ENCODE results near the gene COL5A3.

COL5A3 gene

GRCh38 chr19:9995999-9996398, 14.3 kb downstream of the COL5A3 start:
- Histone ChIP-seq H3K9me3 (ENCODE audit: control insufficient read depth, low read depth, low read length) (no peaks in the 10 kb centered on the region), H3K36me3 (ENCODE audit: control insufficient read depth, low read depth, low read length) (no peaks in the 10 kb centered on the region), H3K4me3 (ENCODE audit: low read length) (no peak overlapping the region), H3K27me3 (ENCODE audit: control insufficient read depth, insufficient read depth, low read length) (peaks cover 5% of the 10 kb centered on the region), H3K9ac (ENCODE audit: low read length) (no peak overlapping the region), H3K27ac (ENCODE audit: low read length) (no peak overlapping the region), H3K4me1 (ENCODE audit: control insufficient read depth, low read depth, low read length) (peaks cover 3% of the 10 kb centered on the region)

DNA sequence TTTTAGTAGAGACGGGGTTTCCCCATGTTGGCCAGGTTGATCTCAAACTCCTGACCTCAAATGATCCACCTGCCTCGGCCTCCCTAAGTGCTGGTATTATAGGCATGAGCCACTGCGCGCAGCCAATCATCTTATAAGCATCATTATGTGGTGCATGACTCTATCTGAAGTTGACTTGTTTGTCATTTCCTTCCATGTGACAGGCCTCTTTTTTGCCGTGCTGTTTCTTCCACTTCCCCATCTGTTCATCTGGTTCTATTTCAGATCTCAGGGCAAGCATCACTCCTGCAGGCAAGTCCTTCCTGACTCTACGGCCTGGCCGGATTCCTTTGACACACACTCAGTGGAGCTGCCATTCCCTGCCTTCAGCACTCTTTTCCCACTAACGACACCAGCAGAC, 15.2 kb downstream of the COL5A3 start:
- Histone ChIP-seq H3K27ac (ENCODE audit: low read length) (no peak overlapping the region), H3K9ac (ENCODE audit: low read length) (no peak overlapping the region), H3K9me3 (ENCODE audit: control insufficient read depth, low read depth, low read length) (no peaks in the 10 kb centered on the region), H3K4me3 (ENCODE audit: low read length) (no peak overlapping the region), H3K27me3 (ENCODE audit: control insufficient read depth, insufficient read depth, low read length) (peaks cover 5% of the 10 kb centered on the region), H3K36me3 (ENCODE audit: control insufficient read depth, low read depth, low read length) (no peaks in the 10 kb centered on the region), H3K4me1 (ENCODE audit: control insufficient read depth, low read depth, low read length) (peaks cover 2% of the 10 kb centered on the region)

- no peaks in the 10 kb centered on the region for H3K27me3 ChIP-seq (ENCODE audit: control insufficient read depth, insufficient read depth, low read length)
- H3K9ac ChIP-seq (ENCODE audit: low read length): no peak overlapping the region
- H3K27ac ChIP-seq (ENCODE audit: low read length): no peak overlapping the region
- H3K4me1 ChIP-seq (ENCODE audit: control insufficient read depth, low read depth, low read length): no peaks in the 10 kb centered on the region
- no peak overlapping the region for H3K4me3 ChIP-seq (ENCODE audit: low read length)
- no peaks in the 10 kb centered on the region for H3K9me3 ChIP-seq (ENCODE audit: control insufficient read depth, low read depth, low read length)
- no peaks in the 10 kb centered on the region for H3K36me3 ChIP-seq (ENCODE audit: control insufficient read depth, low read depth, low read length)
Observed at GRCh38 chr19:9991425-9992191, 18.7 kb downstream of the COL5A3 start.

GRCh38 chr19:9989504-9989903, 20.8 kb downstream of the COL5A3 start:
- Histone ChIP-seq H3K9me3 (ENCODE audit: control insufficient read depth, low read depth, low read length) (no peaks in the 10 kb centered on the region), H3K4me1 (ENCODE audit: control insufficient read depth, low read depth, low read length) (no peaks in the 10 kb centered on the region), H3K27ac (ENCODE audit: low read length) (no peak overlapping the region), H3K9ac (ENCODE audit: low read length) (no peak overlapping the region), H3K27me3 (ENCODE audit: control insufficient read depth, insufficient read depth, low read length) (no peaks in the 10 kb centered on the region), H3K4me3 (ENCODE audit: low read length) (no peak overlapping the region), H3K36me3 (ENCODE audit: control insufficient read depth, low read depth, low read length) (no peaks in the 10 kb centered on the region)

GRCh38 chr19:9986787-9987281, 23.5 kb downstream of the COL5A3 start:
- no peak overlapping the region for H3K4me3 ChIP-seq (ENCODE audit: low read length)
- no peak overlapping the region for H3K9ac ChIP-seq (ENCODE audit: low read length)

GRCh38 chr19:9981406-9982260, 28.7 kb downstream of the COL5A3 start:
- Histone ChIP-seq H3K36me3 (ENCODE audit: control insufficient read depth, low read depth, low read length) (no peaks in the 10 kb centered on the region), H3K27me3 (ENCODE audit: control insufficient read depth, insufficient read depth, low read length) (no peaks in the 10 kb centered on the region), H3K4me3 (ENCODE audit: low read length) (no peak overlapping the region), H3K27ac (ENCODE audit: low read length) (no peak overlapping the region), H3K4me1 (ENCODE audit: control insufficient read depth, low read depth, low read length) (no peaks in the 10 kb centered on the region), H3K9ac (ENCODE audit: low read length) (no peak overlapping the region), H3K9me3 (ENCODE audit: control insufficient read depth, low read depth, low read length) (no peaks in the 10 kb centered on the region)

More at GRCh38 chr19:9986787-9987281, 23.5 kb downstream of the COL5A3 start:
- H3K36me3 ChIP-seq (ENCODE audit: control insufficient read depth, low read depth, low read length): no peaks in the 10 kb centered on the region
- H3K27ac ChIP-seq (ENCODE audit: low read length): no peak overlapping the region
- no peaks in the 10 kb centered on the region for H3K4me1 ChIP-seq (ENCODE audit: control insufficient read depth, low read depth, low read length)
- no peaks in the 10 kb centered on the region for H3K27me3 ChIP-seq (ENCODE audit: control insufficient read depth, insufficient read depth, low read length)
- no peaks in the 10 kb centered on the region for H3K9me3 ChIP-seq (ENCODE audit: control insufficient read depth, low read depth, low read length)

DNA sequence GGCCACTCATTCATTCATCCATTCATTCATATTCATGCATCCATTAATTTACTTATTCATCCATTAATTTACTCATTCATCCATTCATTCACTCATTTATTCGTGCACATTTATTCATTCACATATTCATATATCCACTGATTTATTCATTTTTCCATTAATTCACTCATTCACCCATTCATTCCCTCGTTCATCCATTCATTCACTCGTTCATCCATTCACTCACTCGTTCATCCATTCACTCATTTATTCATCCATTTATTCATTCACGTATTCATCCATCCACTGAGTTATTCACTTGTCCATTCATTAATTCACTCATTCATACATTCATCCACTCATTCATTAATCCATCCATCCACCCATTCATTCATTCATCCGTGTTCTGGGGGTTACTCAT, 38.2 kb downstream of the COL5A3 start:
- no peak overlapping the region for H3K27ac ChIP-seq (ENCODE audit: low read length)
- H3K9me3 ChIP-seq (ENCODE audit: control insufficient read depth, low read depth, low read length): no peaks in the 10 kb centered on the region
- H3K9ac ChIP-seq (ENCODE audit: low read length): no peak overlapping the region
- H3K27me3 ChIP-seq (ENCODE audit: control insufficient read depth, insufficient read depth, low read length): peaks cover 6% of the 10 kb centered on the region
- no peaks in the 10 kb centered on the region for H3K36me3 ChIP-seq (ENCODE audit: control insufficient read depth, low read depth, low read length)
- H3K4me1 ChIP-seq (ENCODE audit: control insufficient read depth, low read depth, low read length): no peaks in the 10 kb centered on the region
- H3K4me3 ChIP-seq (ENCODE audit: low read length): no peak overlapping the region

DNA sequence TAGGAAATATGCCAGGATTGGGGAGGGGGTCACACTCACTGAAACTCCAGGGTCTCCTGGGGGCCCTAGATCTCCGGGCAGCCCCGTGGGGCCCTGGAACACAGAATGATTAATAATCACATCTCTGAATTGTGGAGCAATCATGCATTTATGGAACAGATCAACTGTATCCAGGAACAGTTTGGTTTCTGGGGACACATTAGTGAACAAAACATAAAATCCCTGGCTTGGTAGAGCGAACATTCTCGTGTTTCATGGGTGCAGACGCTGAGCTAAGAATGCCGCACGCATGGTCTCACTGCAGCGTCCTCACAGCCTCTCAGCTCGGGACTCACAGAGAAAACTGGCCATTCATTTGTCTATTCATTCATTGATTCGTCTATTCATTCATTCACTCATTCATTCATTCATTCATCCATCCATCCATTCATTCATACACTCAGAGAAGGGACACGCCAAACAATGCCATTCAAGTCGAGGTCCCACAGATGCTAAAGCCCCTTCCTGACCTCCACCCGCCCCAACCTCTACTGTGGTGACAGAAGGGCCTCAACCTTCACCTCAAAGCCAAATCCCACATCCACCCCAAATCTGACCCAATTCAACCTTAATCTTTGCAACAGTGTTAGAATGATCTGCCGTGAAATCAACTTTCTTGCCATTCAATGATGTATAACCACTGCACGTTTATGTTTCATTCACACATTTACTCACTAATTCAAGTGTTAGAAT, 39.0 kb downstream of the COL5A3 start:
- Histone ChIP-seq H3K27me3 (ENCODE audit: control insufficient read depth, insufficient read depth, low read length) (peaks cover 14% of the 10 kb centered on the region), H3K4me1 (ENCODE audit: control insufficient read depth, low read depth, low read length) (peaks cover 4% of the 10 kb centered on the region), H3K27ac (ENCODE audit: low read length) (no peak overlapping the region), H3K36me3 (ENCODE audit: control insufficient read depth, low read depth, low read length) (no peaks in the 10 kb centered on the region), H3K4me3 (ENCODE audit: low read length) (no peak overlapping the region), H3K9ac (ENCODE audit: low read length) (no peak overlapping the region), H3K9me3 (ENCODE audit: control insufficient read depth, low read depth, low read length) (no peaks in the 10 kb centered on the region)

GRCh38 chr19:9970481-9970880, 39.8 kb downstream of the COL5A3 start:
- H3K36me3 ChIP-seq (ENCODE audit: control insufficient read depth, low read depth, low read length): no peaks in the 10 kb centered on the region
- no peak overlapping the region for H3K4me3 ChIP-seq (ENCODE audit: low read length)
- peaks cover 22% of the 10 kb centered on the region for H3K27me3 ChIP-seq (ENCODE audit: control insufficient read depth, insufficient read depth, low read length)
- no peaks in the 10 kb centered on the region for H3K9me3 ChIP-seq (ENCODE audit: control insufficient read depth, low read depth, low read length)
- no peak overlapping the region for H3K27ac ChIP-seq (ENCODE audit: low read length)
- peaks cover 4% of the 10 kb centered on the region for H3K4me1 ChIP-seq (ENCODE audit: control insufficient read depth, low read depth, low read length)
- no peak overlapping the region for H3K9ac ChIP-seq (ENCODE audit: low read length)

- Histone ChIP-seq H3K27ac (ENCODE audit: low read length) (no peak overlapping the region), H3K27me3 (ENCODE audit: control insufficient read depth, insufficient read depth, low read length) (peaks cover 24% of the 10 kb centered on the region), H3K4me1 (ENCODE audit: control insufficient read depth, low read depth, low read length) (peaks cover 4% of the 10 kb centered on the region), H3K4me3 (ENCODE audit: low read length) (no peak overlapping the region), H3K36me3 (ENCODE audit: control insufficient read depth, low read depth, low read length) (no peaks in the 10 kb centered on the region), H3K9me3 (ENCODE audit: control insufficient read depth, low read depth, low read length) (no peaks in the 10 kb centered on the region), H3K9ac (ENCODE audit: low read length) (no peak overlapping the region)
Observed at GRCh38 chr19:9969688-9969975, 40.7 kb downstream of the COL5A3 start.

DNA sequence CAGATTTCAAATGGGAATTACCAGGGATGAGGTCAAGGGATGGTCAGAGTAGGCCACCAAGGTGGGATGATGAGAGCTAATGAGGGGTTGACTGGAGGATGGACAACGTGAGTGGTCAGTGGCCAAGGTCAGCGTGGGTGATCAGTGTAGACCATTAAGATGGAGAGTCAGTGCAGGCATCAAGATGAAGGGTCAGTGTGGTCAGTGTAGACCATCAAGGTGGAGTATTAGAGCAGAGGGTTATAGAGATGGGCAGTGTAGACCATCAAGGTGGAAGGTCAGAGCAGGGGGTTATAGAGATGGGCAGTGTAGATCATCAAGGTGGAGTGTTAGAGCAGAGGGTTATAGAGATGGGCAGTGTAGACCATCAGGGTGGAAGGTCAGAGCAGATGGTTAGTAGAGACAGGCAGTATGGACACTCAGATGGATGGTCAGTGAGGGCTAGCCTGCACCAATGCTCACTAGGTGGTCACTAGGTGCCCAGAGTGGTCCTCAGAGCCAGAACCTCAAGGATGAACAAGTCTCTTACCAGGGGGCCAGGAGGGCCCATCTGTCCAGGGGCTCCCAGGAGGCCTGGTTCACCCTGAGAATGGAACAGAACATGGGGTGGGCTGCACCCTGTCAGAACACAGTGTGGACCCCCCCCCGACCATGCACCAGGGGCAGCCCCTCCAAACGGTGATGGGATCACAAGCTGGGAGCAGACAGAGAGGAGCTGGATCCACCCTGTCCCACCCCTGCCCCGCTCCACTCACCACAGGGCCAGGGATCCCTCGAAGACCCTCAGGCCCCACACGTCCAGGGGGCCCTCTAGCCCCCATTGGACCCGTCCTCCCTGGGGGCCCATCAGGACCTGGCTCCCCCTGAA, 41.2 kb downstream of the COL5A3 start:
- no peak overlapping the region for H3K9ac ChIP-seq (ENCODE audit: low read length)
- H3K4me3 ChIP-seq (ENCODE audit: low read length): no peak overlapping the region
- H3K9me3 ChIP-seq (ENCODE audit: control insufficient read depth, low read depth, low read length): no peaks in the 10 kb centered on the region
- no peaks in the 10 kb centered on the region for H3K36me3 ChIP-seq (ENCODE audit: control insufficient read depth, low read depth, low read length)
- H3K27ac ChIP-seq (ENCODE audit: low read length): no peak overlapping the region
- peaks cover 4% of the 10 kb centered on the region for H3K4me1 ChIP-seq (ENCODE audit: control insufficient read depth, low read depth, low read length)
- H3K27me3 ChIP-seq (ENCODE audit: control insufficient read depth, insufficient read depth, low read length): peaks cover 24% of the 10 kb centered on the region
